Brain microvascular endothelial cell (primary cell): ENCODE measurements around the gene PRAMEF9.

Source experiments
- DNase-seq: peaks from one replicate; pipeline ENCODE4 v3.0.0-alpha.2; 2020
- H3K27ac ChIP-seq: fragments of 250-450 bp; sonication (Bioruptor Pico); 2 replicates; pipeline ENCODE4 v1.5.1; 2020; ENCODE audit warnings: mild to moderate bottlenecking, moderate library complexity
- H3K27me3 ChIP-seq: fragments of 250-450 bp; sonication (Bioruptor Pico); replicated peaks from 2 replicates; pipeline ENCODE4 v1.5.1; 2020; ENCODE audit warnings: mild to moderate bottlenecking
- H3K36me3 ChIP-seq: fragments of 250-450 bp; sonication (Bioruptor Pico); replicated peaks from 2 replicates; pipeline ENCODE4 v1.5.1; 2020; ENCODE audit warnings: mild to moderate bottlenecking
- H3K4me3 ChIP-seq: 2 replicates; pipeline ENCODE4 v1.5.1; 2011; ENCODE audit warnings: low read depth, mild to moderate bottlenecking, control low read depth, low read length, moderate library complexity
- in situ Hi-C: cut with HindIII; loops from 2 replicates; pipeline ENCODE4 v1.10.0; 2017; ENCODE audit warnings: low sequenced_read_pairs, low pct_ligation_motif_present
- TF ChIP-seq, protein P1 (sequence below): IDR thresholded peaks from 2 replicates; pipeline ENCODE4 v1.5.1; 2011; ENCODE audit warnings: low read depth, mild to moderate bottlenecking, moderate library complexity, low read length, control low read depth, inconsistent platforms; ENCODE audit errors: missing control alignments

The PRAMEF9 gene

GRCh38 chr1:13228343-13228781 lies 56.7 kb downstream of the PRAMEF9 start:
- Histone ChIP-seq H3K4me3 (no peak overlapping the region), H3K27ac (no peak overlapping the region), H3K27me3 (no peaks in the 10 kb centered on the region), H3K36me3 (no peaks in the 10 kb centered on the region)
- DNase-seq = no peak
- TF ChIP-seq, protein P1, sequence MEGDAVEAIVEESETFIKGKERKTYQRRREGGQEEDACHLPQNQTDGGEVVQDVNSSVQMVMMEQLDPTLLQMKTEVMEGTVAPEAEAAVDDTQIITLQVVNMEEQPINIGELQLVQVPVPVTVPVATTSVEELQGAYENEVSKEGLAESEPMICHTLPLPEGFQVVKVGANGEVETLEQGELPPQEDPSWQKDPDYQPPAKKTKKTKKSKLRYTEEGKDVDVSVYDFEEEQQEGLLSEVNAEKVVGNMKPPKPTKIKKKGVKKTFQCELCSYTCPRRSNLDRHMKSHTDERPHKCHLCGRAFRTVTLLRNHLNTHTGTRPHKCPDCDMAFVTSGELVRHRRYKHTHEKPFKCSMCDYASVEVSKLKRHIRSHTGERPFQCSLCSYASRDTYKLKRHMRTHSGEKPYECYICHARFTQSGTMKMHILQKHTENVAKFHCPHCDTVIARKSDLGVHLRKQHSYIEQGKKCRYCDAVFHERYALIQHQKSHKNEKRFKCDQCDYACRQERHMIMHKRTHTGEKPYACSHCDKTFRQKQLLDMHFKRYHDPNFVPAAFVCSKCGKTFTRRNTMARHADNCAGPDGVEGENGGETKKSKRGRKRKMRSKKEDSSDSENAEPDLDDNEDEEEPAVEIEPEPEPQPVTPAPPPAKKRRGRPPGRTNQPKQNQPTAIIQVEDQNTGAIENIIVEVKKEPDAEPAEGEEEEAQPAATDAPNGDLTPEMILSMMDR = peak; percentile 12
- in situ Hi-C loops = no loop called here
